ENCODE data around the gene EPN1.

- TF ChIP-seq CTCF (IDR thresholded peaks at IDR 0.05) (no peak), POLR2A (IDR thresholded peaks at IDR 0.05) (no peak)
Observed at GRCh38 chr19:55697698-55698097, 22.7 kb downstream of the EPN1 start.
